HS-27A (cell line): ENCODE measurements around the gene PIK3CB.
"Not testable (repeated sequence)": the region's sequence is repeated elsewhere in the genome, so short reads cannot be mapped to it uniquely, and the experiment has no call there.

ENCODE experiments used
- DNase-seq: peaks from one replicate; pipeline ENCODE4 v3.0.0-alpha.2; 2012; ENCODE audit warnings: low read depth, missing footprints

Gene PIK3CB

GRCh38 chr3:138803006-138803653 lies 31.6 kb downstream of the PIK3CB start:
- no peak for DNase-seq

GRCh38 chr3:138802223-138802622 lies 32.5 kb downstream of the PIK3CB start:
- DNase-seq, result not testable (repeated sequence)

GRCh38 chr3:138801792-138802191 lies 32.9 kb downstream of the PIK3CB start:
- DNase-seq, result no peak

GRCh38 chr3:138800248-138800647 lies 34.5 kb downstream of the PIK3CB start:
- DNase-seq, result no peak

- no peak for DNase-seq
These were observed 34.9 kb downstream of the PIK3CB start for GRCh38 chr3:138799822-138800221.

- no peak for DNase-seq
These were observed 37.2 kb downstream of the PIK3CB start for GRCh38 chr3:138797508-138798038.

GRCh38 chr3:138796761-138797160 lies 38.0 kb downstream of the PIK3CB start:
- no peak for DNase-seq

- DNase-seq, result no peak
These were observed 47.9 kb downstream of the PIK3CB start for GRCh38 chr3:138786788-138787271.

GRCh38 chr3:138785951-138786350 lies 48.8 kb downstream of the PIK3CB start:
- DNase-seq, result no peak

GRCh38 chr3:138785362-138785857 lies 49.3 kb downstream of the PIK3CB start:
- DNase-seq, result not testable (repeated sequence)

GRCh38 chr3:138782755-138783154 lies 52.0 kb downstream of the PIK3CB start:
- DNase-seq, result no peak

GRCh38 chr3:138781012-138781470 lies 53.7 kb downstream of the PIK3CB start:
- no peak for DNase-seq

GRCh38 chr3:138778643-138779042 lies 56.1 kb downstream of the PIK3CB start:
- DNase-seq, result no peak

GRCh38 chr3:138776961-138777360 lies 57.8 kb downstream of the PIK3CB start:
- DNase-seq, result no peak

- DNase-seq, result no peak
These were observed 59.5 kb downstream of the PIK3CB start for GRCh38 chr3:138775254-138775595.

- DNase-seq, result peak; percentile 95
These were observed 60.0 kb downstream of the PIK3CB start for GRCh38 chr3:138774529-138775253.

- DNase-seq, result no peak
These were observed 63.1 kb downstream of the PIK3CB start for GRCh38 chr3:138771585-138771984.

GRCh38 chr3:138769616-138770015 lies 65.1 kb downstream of the PIK3CB start:
- no peak for DNase-seq

- DNase-seq, result no peak
These were observed 65.8 kb downstream of the PIK3CB start for GRCh38 chr3:138768946-138769345.

- no peak for DNase-seq
These were observed 66.6 kb downstream of the PIK3CB start for GRCh38 chr3:138768125-138768524.

- DNase-seq, result no peak
These were observed 67.1 kb downstream of the PIK3CB start for GRCh38 chr3:138767498-138768104.

GRCh38 chr3:138761002-138761401 lies 73.7 kb downstream of the PIK3CB start:
- no peak for DNase-seq

- no peak for DNase-seq
These were observed 86.5 kb downstream of the PIK3CB start for GRCh38 chr3:138748190-138748589.
